PFSK-1 (cell line): ENCODE measurements around the gene RPS5. TPM values are rescaled to one million over a fixed set of nuclear protein-coding genes. Genes with fewer than 3 reads are reported as not detected.

ENCODE experiments used
- FOXP2 ChIP-seq: optimal IDR thresholded peaks from 2 replicates; pipeline ENCODE3; 2011; ENCODE audit warnings: borderline replicate concordance, control low read depth, inconsistent platforms; ENCODE audit not compliant: insufficient read depth; ENCODE audit errors: extremely low read length, extremely low read depth
- POLR2AphosphoS5 ChIP-seq: IDR thresholded peaks from 2 replicates; pipeline ENCODE4 v1.6.1; 2012; ENCODE audit warnings: low read depth, mild to moderate bottlenecking, control low read depth, low read length, moderate library complexity
- SIN3A ChIP-seq: IDR thresholded peaks from 2 replicates; pipeline ENCODE4 v1.6.1; 2012; ENCODE audit warnings: mild to moderate bottlenecking, low read length, moderate library complexity, borderline replicate concordance; ENCODE audit not compliant: insufficient read depth
- TAF1 ChIP-seq: IDR thresholded peaks from 2 replicates; pipeline ENCODE4 v1.6.1; 2012; ENCODE audit warnings: low read length, control low read depth, borderline replicate concordance; ENCODE audit not compliant: insufficient read depth
- polyA plus RNA-seq: library from polyadenylated mRNA; unstranded; fragments of >200 nt; gene quantifications from one replicate; pipeline ENCODE4 v1.2.1, GENCODE V29; 2012; ENCODE audit warnings: low read depth, missing spikeins; ENCODE audit not compliant: insufficient read length
- TF ChIP-seq, protein P1 (sequence below), 2 experiments: IDR thresholded peaks; 2 replicates each; pipeline versions ENCODE4 v1.6.1 to v1.8.0; 2011 to 2012; ENCODE audit warnings: low read depth in 2 of 2, low read length in 2 of 2, control low read depth in 1 of 2, inconsistent platforms in 1 of 2, mild to moderate bottlenecking in 1 of 2, moderate library complexity in 1 of 2; ENCODE audit not compliant: insufficient read depth in 1 of 2

Gene RPS5
- polyA plus RNA-seq, result 5,346 TPM

DNA sequence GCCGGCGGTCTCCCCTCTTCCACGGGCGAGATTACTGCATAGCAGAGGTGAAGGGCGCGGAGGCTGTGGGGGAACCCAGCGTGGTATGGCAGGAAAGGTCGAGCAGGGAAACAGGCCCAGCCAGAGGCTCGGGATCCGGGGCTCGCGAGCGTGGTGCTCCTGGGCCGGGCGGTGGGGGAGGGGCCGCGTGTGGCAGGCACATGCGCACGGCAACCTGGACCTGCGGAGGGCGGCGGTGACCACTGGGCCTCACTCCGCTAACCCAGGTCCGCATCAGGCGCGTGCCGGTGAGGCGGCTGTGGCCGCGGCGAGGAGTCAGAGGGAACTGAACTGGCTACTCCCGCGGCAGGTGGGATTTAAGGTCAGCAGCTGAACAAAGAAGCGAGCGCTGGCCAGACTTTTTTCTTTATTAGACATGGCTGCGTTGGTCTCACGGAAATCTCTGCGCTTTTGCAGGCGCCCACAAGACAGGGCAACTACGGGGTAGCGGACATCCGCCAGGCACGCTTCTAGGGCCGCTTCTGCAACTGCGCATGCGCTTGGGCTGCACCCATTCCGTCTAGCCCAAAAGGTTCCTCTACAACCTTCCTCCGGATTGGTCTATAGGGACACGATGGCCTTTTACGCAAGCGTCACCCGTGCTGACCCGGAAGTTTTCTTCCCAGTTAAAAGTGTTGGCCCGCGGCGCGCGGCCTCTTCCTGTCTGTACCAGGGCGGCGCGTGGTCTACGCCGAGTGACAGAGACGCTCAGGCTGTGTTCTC is at the start of gene RPS5:
Gene RPS5, plus strand, starts transcription at position 694 of the 762 bp plus-strand sequence. CDS start 869 bp downstream, outside the sequence.
- TF ChIP-seq, protein P1, sequence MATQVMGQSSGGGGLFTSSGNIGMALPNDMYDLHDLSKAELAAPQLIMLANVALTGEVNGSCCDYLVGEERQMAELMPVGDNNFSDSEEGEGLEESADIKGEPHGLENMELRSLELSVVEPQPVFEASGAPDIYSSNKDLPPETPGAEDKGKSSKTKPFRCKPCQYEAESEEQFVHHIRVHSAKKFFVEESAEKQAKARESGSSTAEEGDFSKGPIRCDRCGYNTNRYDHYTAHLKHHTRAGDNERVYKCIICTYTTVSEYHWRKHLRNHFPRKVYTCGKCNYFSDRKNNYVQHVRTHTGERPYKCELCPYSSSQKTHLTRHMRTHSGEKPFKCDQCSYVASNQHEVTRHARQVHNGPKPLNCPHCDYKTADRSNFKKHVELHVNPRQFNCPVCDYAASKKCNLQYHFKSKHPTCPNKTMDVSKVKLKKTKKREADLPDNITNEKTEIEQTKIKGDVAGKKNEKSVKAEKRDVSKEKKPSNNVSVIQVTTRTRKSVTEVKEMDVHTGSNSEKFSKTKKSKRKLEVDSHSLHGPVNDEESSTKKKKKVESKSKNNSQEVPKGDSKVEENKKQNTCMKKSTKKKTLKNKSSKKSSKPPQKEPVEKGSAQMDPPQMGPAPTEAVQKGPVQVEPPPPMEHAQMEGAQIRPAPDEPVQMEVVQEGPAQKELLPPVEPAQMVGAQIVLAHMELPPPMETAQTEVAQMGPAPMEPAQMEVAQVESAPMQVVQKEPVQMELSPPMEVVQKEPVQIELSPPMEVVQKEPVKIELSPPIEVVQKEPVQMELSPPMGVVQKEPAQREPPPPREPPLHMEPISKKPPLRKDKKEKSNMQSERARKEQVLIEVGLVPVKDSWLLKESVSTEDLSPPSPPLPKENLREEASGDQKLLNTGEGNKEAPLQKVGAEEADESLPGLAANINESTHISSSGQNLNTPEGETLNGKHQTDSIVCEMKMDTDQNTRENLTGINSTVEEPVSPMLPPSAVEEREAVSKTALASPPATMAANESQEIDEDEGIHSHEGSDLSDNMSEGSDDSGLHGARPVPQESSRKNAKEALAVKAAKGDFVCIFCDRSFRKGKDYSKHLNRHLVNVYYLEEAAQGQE (IDR thresholded peaks at IDR 0.05; ENCODE audit: insufficient read depth in 1 of 2, low read depth in 2 of 2, low read length in 2 of 2), result no peak; a peak in 1 of 4 replicates
- TF ChIP-seq POLR2AphosphoS5 (peak; percentile 95), SIN3A (peak; percentile 93; the same call in 1 of the 2 replicates), TAF1 (peak; percentile 90), FOXP2 (peak; percentile 32)

DNA sequence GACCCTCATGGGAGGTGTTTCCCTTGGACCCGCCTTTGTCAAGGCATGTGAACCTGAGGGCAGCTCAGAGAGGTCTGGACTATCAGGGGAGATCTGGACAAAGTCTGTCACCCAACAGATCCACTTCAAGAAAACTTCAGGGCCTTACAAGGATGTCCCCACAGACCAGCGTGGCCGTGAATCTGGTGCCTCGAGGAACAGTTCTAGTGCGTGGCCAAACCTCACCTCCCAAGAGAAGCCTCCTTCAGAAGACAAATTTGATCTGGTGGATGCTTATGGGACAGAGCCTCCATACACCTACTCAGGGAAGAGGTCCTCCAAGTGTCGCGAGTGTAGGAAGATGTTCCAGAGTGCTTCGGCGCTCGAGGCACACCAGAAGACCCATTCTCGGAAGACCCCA is 48.7 kb upstream of the RPS5 start:
- TF ChIP-seq SIN3A, result no peak
- TF ChIP-seq FOXP2, result no peak
- TF ChIP-seq, protein P1 (IDR thresholded peaks at IDR 0.05; ENCODE audit: insufficient read depth in 1 of 2, low read depth in 2 of 2, low read length in 2 of 2), result no peak
- TF ChIP-seq POLR2AphosphoS5, result no peak
- no peak for TF ChIP-seq TAF1

DNA sequence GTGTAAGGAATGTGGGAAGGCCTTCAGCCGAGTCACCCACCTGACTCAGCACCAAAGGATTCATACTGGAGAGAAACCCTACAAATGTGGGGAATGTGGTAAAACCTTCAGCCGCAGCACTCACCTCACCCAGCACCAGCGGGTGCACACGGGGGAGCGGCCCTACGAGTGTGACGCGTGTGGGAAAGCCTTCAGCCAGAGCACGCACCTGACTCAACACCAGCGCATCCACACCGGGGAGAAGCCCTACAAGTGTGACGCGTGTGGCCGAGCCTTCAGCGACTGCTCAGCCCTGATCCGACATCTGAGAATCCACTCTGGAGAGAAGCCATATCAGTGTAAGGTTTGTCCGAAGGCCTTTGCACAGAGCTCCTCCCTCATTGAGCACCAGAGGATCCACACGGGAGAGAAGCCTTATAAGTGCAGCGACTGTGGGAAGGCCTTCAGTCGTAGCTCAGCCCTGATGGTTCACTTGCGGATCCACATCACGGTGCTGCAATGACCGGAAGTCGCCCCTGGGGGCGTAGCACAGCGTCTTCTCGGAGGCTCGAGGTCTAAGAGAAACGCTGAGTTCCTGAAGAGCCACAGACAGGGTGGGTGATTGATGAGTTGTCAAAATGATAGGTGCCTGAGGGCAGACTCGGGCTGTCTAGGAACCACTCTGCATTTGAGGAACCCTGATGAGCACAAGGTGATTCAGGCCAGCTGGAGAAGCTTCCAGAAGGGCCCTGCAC is 48.1 kb upstream of the RPS5 start:
- TF ChIP-seq POLR2AphosphoS5 (no peak), SIN3A (no peak), FOXP2 (no peak), TAF1 (no peak)
- TF ChIP-seq, protein P1 (IDR thresholded peaks at IDR 0.05; ENCODE audit: insufficient read depth in 1 of 2, low read depth in 2 of 2, low read length in 2 of 2), result no peak

GRCh38 chr19:58345558-58345957 is 41.5 kb upstream of the RPS5 start:
- TF ChIP-seq FOXP2 (no peak), POLR2AphosphoS5 (no peak), SIN3A (no peak), TAF1 (no peak)
- TF ChIP-seq, protein P1 (IDR thresholded peaks at IDR 0.05; ENCODE audit: insufficient read depth in 1 of 2, low read depth in 2 of 2, low read length in 2 of 2), result no peak
